Measurements from ENCODE around the gene NSF. TPM values are rescaled to one million over a fixed set of nuclear protein-coding genes. Genes with fewer than 3 reads are reported as not detected.
A peak's percentile ranks its signal among the peaks of the same experiment; 100 is the strongest.

Gene NSF
- total and polyA plus RNA-seq, 5 donors: 8.9 to 34.3 (median 28.5) TPM

- intact Hi-C loops (cut with DNase I): no loop called here
- Histone ChIP-seq H3K9me3 (ENCODE audit: control insufficient read depth, low read length) (no peaks in the 10 kb centered on the region), H3K27ac (ENCODE audit: low read length) (no peak overlapping the region), H3K4me1 (ENCODE audit: control insufficient read depth, insufficient read depth, low read length) (no peaks in the 10 kb centered on the region), H3K27me3 (ENCODE audit: control insufficient read depth, insufficient read depth) (no peaks in the 10 kb centered on the region), H3K4me3 (ENCODE audit: low read length) (no peak overlapping the region)
- WGBS: 84% methylated on average over 4 of the region's 4 CpGs
- ATAC-seq (no peak), DNase-seq (no peak)
Measured at GRCh38 chr17:46737326-46737725, 146.9 kb downstream of the NSF start.

GRCh38 chr17:46738544-46738943 lies 148.1 kb downstream of the NSF start:
- 94% methylated on average over 4 of the region's 4 CpGs for WGBS
- intact Hi-C loops (cut with DNase I): no loop called here
- Histone ChIP-seq H3K27me3 (ENCODE audit: control insufficient read depth, insufficient read depth) (no peaks in the 10 kb centered on the region), H3K9me3 (ENCODE audit: control insufficient read depth, low read length) (no peaks in the 10 kb centered on the region), H3K4me3 (ENCODE audit: low read length) (no peak overlapping the region), H3K27ac (ENCODE audit: low read length) (no peak overlapping the region), H3K4me1 (ENCODE audit: control insufficient read depth, insufficient read depth, low read length) (no peaks in the 10 kb centered on the region)
- DNase-seq (no peak), ATAC-seq (no peak)

GRCh38 chr17:46739982-46740381 lies 149.5 kb downstream of the NSF start:
- no peak for ATAC-seq
- H3K4me1 ChIP-seq (ENCODE audit: control insufficient read depth, insufficient read depth, low read length): no peaks in the 10 kb centered on the region
- no peak overlapping the region for H3K4me3 ChIP-seq (ENCODE audit: low read length)
- intact Hi-C loops (cut with DNase I): no loop called here
- DNase-seq: no peak
- H3K9me3 ChIP-seq (ENCODE audit: control insufficient read depth, low read length): no peaks in the 10 kb centered on the region
- H3K27ac ChIP-seq (ENCODE audit: low read length): no peak overlapping the region
- no peaks in the 10 kb centered on the region for H3K27me3 ChIP-seq (ENCODE audit: control insufficient read depth, insufficient read depth)

GRCh38 chr17:46741122-46741730 lies 150.8 kb downstream of the NSF start:
- intact Hi-C loops (cut with DNase I): no loop called here
- WGBS: 88% methylated on average over 2 of the region's 2 CpGs

GRCh38 chr17:46742565-46743270 lies 152.2 kb downstream of the NSF start:
- Histone ChIP-seq H3K27ac (ENCODE audit: low read length) (no peak overlapping the region), H3K4me1 (ENCODE audit: control insufficient read depth, insufficient read depth, low read length) (no peaks in the 10 kb centered on the region), H3K9me3 (ENCODE audit: control insufficient read depth, low read length) (no peaks in the 10 kb centered on the region), H3K27me3 (ENCODE audit: control insufficient read depth, insufficient read depth) (no peaks in the 10 kb centered on the region), H3K4me3 (ENCODE audit: low read length) (no peak overlapping the region)
- 63% methylated on average over 7 of the region's 7 CpGs for WGBS
- ATAC-seq: peak; percentile 43 to 57
- DNase-seq: no peak
- intact Hi-C loops (cut with DNase I): no loop called here

More at GRCh38 chr17:46741122-46741730, 150.8 kb downstream of the NSF start:
- ATAC-seq (no peak), DNase-seq (no peak)
- Histone ChIP-seq H3K27ac (ENCODE audit: low read length) (no peak overlapping the region), H3K4me3 (ENCODE audit: low read length) (no peak overlapping the region), H3K9me3 (ENCODE audit: control insufficient read depth, low read length) (no peaks in the 10 kb centered on the region), H3K4me1 (ENCODE audit: control insufficient read depth, insufficient read depth, low read length) (no peaks in the 10 kb centered on the region), H3K27me3 (ENCODE audit: control insufficient read depth, insufficient read depth) (no peaks in the 10 kb centered on the region)

- Histone ChIP-seq H3K27me3 (ENCODE audit: control insufficient read depth, insufficient read depth) (no peaks in the 10 kb centered on the region), H3K4me3 (ENCODE audit: low read length) (no peak overlapping the region), H3K9me3 (ENCODE audit: control insufficient read depth, low read length) (no peaks in the 10 kb centered on the region), H3K27ac (ENCODE audit: low read length) (no peak overlapping the region), H3K4me1 (ENCODE audit: control insufficient read depth, insufficient read depth, low read length) (no peaks in the 10 kb centered on the region)
- ATAC-seq (no peak), DNase-seq (no peak)
- 100% methylated on average over 1 of the region's 1 CpG for WGBS
- intact Hi-C loops (cut with DNase I): no loop called here
Measured at GRCh38 chr17:46744441-46744840, 154.0 kb downstream of the NSF start.

- H3K9me3 ChIP-seq (ENCODE audit: control insufficient read depth, low read length): no peaks in the 10 kb centered on the region
- H3K4me1 ChIP-seq (ENCODE audit: control insufficient read depth, insufficient read depth, low read length): no peaks in the 10 kb centered on the region
- H3K4me3 ChIP-seq (ENCODE audit: low read length): no peak overlapping the region
- intact Hi-C loops (cut with DNase I): no loop called here
- H3K27ac ChIP-seq (ENCODE audit: low read length): no peak overlapping the region
- ATAC-seq (no peak), DNase-seq (no peak)
- H3K27me3 ChIP-seq (ENCODE audit: control insufficient read depth, insufficient read depth): no peaks in the 10 kb centered on the region
- WGBS: 87% methylated on average over 3 of the region's 3 CpGs
Measured at GRCh38 chr17:46745376-46745775, 154.9 kb downstream of the NSF start.

GRCh38 chr17:46751425-46751824 lies 161.0 kb downstream of the NSF start:
- no peak overlapping the region for H3K27ac ChIP-seq (ENCODE audit: low read length)
- no peaks in the 10 kb centered on the region for H3K27me3 ChIP-seq (ENCODE audit: control insufficient read depth, insufficient read depth)
- H3K4me3 ChIP-seq (ENCODE audit: low read length): no peak overlapping the region
- 98% methylated on average over 4 of the region's 4 CpGs for WGBS
- DNase-seq (no peak), ATAC-seq (no peak)
- no peaks in the 10 kb centered on the region for H3K9me3 ChIP-seq (ENCODE audit: control insufficient read depth, low read length)
- intact Hi-C loops (cut with DNase I): no loop called here
- no peaks in the 10 kb centered on the region for H3K4me1 ChIP-seq (ENCODE audit: control insufficient read depth, insufficient read depth, low read length)

- 89% methylated on average over 3 of the region's 3 CpGs for WGBS
- no peaks in the 10 kb centered on the region for H3K4me1 ChIP-seq (ENCODE audit: control insufficient read depth, insufficient read depth, low read length)
- H3K27me3 ChIP-seq (ENCODE audit: control insufficient read depth, insufficient read depth): no peaks in the 10 kb centered on the region
- no peak overlapping the region for H3K4me3 ChIP-seq (ENCODE audit: low read length)
- ATAC-seq: no peak
- intact Hi-C loops (cut with DNase I): no loop called here
- DNase-seq: no peak
- no peaks in the 10 kb centered on the region for H3K9me3 ChIP-seq (ENCODE audit: control insufficient read depth, low read length)
- no peak overlapping the region for H3K27ac ChIP-seq (ENCODE audit: low read length)
Measured at GRCh38 chr17:46753776-46754175, 163.3 kb downstream of the NSF start.

GRCh38 chr17:46756081-46756735 lies 165.7 kb downstream of the NSF start:
- H3K9me3 ChIP-seq (ENCODE audit: control insufficient read depth, low read length): no peaks in the 10 kb centered on the region
- no peak overlapping the region for H3K27ac ChIP-seq (ENCODE audit: low read length)
- H3K27me3 ChIP-seq (ENCODE audit: control insufficient read depth, insufficient read depth): no peaks in the 10 kb centered on the region
- no peak overlapping the region for H3K4me3 ChIP-seq (ENCODE audit: low read length)
- ATAC-seq (no peak), DNase-seq (no peak)
- 80% methylated on average over 4 of the region's 4 CpGs for WGBS
- intact Hi-C loops (cut with DNase I): no loop called here
- H3K4me1 ChIP-seq (ENCODE audit: control insufficient read depth, insufficient read depth, low read length): no peaks in the 10 kb centered on the region

- H3K9me3 ChIP-seq (ENCODE audit: control insufficient read depth, low read length): no peaks in the 10 kb centered on the region
- DNase-seq (no peak), ATAC-seq (no peak)
- no peak overlapping the region for H3K27ac ChIP-seq (ENCODE audit: low read length)
- no peak overlapping the region for H3K4me3 ChIP-seq (ENCODE audit: low read length)
- intact Hi-C loops (cut with DNase I): no loop called here
- H3K4me1 ChIP-seq (ENCODE audit: control insufficient read depth, insufficient read depth, low read length): no peaks in the 10 kb centered on the region
- H3K27me3 ChIP-seq (ENCODE audit: control insufficient read depth, insufficient read depth): no peaks in the 10 kb centered on the region
- 90% methylated on average over 2 of the region's 2 CpGs for WGBS
Measured at GRCh38 chr17:46756861-46757260, 166.4 kb downstream of the NSF start.
